Activated T-cell treated with anti-CD3 and anti-CD28 coated beads for 1 hour (primary cell): ENCODE results near the gene GPR45.
"Not testable (repeated sequence)": the region's sequence is repeated elsewhere in the genome, so short reads cannot be mapped to it uniquely, and the experiment has no call there.

ENCODE experiments used
- DNase-seq: peaks from one replicate; pipeline ENCODE4 v3.0.0-alpha.2; 2020; ENCODE audit warnings: low read depth

The GPR45 gene, protein sequence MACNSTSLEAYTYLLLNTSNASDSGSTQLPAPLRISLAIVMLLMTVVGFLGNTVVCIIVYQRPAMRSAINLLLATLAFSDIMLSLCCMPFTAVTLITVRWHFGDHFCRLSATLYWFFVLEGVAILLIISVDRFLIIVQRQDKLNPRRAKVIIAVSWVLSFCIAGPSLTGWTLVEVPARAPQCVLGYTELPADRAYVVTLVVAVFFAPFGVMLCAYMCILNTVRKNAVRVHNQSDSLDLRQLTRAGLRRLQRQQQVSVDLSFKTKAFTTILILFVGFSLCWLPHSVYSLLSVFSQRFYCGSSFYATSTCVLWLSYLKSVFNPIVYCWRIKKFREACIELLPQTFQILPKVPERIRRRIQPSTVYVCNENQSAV

GRCh38 chr2:105241443-105241842 is at the start of gene GPR45:
GPR45 (plus strand) TSS chr2:105241743; CDS start chr2:105241859, 116 bp downstream.
- DNase-seq: no peak

GRCh38 chr2:105194022-105194675 is 47.4 kb upstream of the GPR45 start:
- no peak for DNase-seq

GRCh38 chr2:105196651-105197050 is 44.9 kb upstream of the GPR45 start:
- DNase-seq: no peak

- no peak for DNase-seq
Measured at GRCh38 chr2:105215586-105216192, 25.9 kb upstream of the GPR45 start.

DNA sequence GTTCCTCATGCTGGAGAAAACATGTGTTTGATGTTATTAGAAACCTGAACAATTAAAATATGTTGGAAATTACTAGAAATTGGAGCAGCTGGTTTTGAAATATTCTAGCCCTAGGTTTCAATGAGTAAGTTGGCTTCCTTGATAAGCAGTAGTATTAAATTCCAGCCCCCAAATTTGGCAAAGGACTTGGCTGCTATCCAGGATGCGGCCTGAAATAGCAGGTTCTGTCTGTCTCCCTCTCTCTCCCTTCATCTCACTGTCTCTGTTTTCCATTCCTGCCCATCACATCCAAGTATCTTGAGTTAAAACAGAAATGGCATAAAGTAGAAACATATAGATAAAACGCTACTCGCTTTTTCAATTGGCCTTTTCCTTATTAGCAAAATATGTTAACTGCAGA is 20.9 kb upstream of the GPR45 start:
- DNase-seq: no peak

GRCh38 chr2:105224444-105224843 is 17.1 kb upstream of the GPR45 start:
- no peak for DNase-seq

DNA sequence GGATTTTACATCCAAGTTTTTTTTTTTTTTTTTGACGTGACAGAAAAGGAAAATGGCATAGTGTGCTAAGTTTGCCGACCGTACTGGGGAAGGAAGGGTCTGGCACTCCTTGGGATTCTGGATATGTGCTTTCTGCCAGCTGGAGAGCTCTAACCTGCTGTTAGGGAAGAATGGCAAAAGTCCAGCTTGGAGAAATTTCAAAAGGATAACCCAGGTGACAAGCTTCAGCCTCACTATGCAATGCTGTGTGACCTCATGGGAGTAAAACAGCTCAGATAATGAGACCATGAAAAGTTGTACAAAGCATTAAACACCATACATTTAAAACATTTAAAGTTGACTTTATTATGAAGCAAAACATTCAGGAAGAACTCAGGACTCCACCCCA is 10.3 kb upstream of the GPR45 start:
- no peak for DNase-seq

DNA sequence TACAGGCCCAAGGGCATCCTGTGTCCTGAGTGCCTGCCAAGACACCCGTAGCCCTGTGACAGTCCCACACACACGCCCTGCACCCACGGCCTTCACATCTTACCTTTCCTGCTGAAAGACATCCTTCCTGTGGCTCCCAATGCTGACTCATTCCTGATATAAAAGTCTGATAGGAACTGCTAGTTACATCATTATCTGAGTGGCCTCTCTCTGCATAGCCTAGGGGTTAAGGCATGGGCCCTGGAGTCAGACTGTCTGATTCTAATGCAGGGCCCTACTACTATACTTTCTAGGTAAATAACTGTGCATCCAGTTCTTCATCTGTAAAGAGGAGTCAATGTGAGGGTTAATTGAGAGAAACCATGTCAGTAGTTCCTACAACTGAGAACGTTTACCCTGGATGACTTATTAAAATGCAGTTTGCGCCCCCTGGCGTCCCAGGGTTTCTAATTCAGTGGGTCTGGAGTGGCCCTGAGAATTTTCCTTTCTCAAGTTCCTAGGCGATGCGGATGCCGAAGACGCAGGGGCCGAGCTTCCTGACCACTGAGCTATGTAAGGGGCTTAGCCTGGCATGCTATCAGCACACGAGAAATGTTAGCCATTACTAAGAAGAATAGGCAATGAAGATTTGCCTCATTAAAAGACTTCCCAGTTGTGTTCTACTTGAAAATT is 6.0 kb upstream of the GPR45 start:
- DNase-seq: peak; percentile 61

GRCh38 chr2:105236060-105236424 is 5.5 kb upstream of the GPR45 start:
- DNase-seq: no peak

GRCh38 chr2:105237045-105237765 is 4.3 kb upstream of the GPR45 start:
- DNase-seq: peak; percentile 5

DNA sequence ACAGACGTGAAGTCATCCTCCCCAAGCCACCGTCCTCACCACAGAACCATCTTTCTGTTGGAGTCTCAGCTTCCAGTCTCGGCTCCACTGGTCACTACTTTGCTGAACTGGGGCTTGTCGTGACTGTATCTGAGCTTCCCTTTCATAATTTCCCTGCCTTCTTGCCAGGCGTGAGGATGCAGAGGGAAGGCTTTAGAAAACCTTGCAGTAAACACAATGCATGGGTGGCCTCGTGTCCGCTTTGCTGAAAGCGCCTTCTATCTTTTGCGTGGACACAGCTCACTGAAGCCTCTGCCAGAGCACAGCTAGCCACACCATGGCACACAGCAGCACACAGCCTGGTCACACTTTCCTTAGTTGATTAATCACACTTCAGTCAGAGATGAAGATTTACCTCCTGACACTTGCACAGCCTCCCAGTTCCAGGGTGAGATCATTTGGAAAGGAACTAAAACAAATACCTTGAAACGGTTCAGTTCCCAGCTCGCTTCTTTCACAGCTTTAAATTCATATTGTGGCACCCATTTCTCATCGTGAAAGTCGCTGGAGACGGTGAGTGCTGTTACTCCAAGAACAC is 2.8 kb upstream of the GPR45 start:
- no peak for DNase-seq

- DNase-seq: no peak
Measured at GRCh38 chr2:105239924-105240323, 1.6 kb upstream of the GPR45 start.

DNA sequence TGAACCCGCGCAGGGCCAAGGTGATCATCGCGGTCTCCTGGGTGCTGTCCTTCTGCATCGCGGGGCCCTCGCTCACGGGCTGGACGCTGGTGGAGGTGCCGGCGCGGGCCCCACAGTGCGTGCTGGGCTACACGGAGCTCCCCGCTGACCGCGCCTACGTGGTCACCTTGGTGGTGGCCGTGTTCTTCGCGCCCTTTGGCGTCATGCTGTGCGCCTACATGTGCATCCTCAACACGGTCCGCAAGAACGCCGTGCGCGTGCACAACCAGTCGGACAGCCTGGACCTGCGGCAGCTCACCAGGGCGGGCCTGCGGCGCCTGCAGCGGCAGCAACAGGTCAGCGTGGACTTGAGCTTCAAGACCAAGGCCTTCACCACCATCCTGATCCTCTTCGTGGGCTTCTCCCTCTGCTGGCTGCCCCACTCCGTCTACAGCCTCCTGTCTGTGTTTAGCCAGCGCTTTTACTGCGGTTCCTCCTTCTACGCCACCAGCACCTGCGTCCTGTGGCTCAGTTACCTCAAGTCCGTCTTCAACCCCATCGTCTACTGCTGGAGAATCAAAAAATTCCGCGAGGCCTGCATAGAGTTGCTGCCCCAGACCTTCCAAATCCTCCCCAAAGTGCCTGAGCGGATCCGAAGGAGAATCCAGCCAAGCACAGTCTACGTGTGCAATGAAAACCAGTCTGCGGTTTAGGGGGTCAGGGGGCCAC is 897 bp downstream of the GPR45 start:
- no peak for DNase-seq

- no peak for DNase-seq
Measured at GRCh38 chr2:105243961-105244360, 2.4 kb downstream of the GPR45 start.

GRCh38 chr2:105244451-105244850 is 2.9 kb downstream of the GPR45 start:
- DNase-seq: no peak

GRCh38 chr2:105248316-105249070 is 7.0 kb downstream of the GPR45 start:
- DNase-seq: no peak

- DNase-seq: no peak
Measured at GRCh38 chr2:105249181-105249580, 7.6 kb downstream of the GPR45 start.

GRCh38 chr2:105249891-105250290 is 8.3 kb downstream of the GPR45 start:
- no peak for DNase-seq

- DNase-seq: not testable (repeated sequence)
Measured at GRCh38 chr2:105251016-105251648, 9.6 kb downstream of the GPR45 start.

DNA sequence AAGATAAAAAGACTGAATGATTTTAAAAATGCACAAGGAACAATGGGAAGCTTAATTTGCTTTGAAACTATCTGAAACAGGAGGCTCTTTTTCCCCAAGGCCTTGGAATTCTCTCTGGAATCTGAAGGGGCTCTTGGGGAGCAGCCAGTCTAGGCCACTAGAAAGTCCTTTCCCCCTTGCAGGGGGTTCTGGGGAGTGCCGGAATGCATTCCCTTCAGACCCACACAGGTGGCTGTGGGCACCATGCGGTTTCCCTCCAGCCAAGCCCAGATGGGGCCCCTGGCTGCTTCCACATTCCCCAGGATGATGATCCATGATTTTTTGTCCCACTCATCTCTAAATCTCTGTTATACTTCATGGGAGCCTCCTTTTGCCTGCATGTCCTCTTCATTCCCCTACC is 10.7 kb downstream of the GPR45 start:
- no peak for DNase-seq
